GM11168 (cell line): ENCODE data around the gene FUZ.

Experiments
- in situ Hi-C: fragments of 300-500 bp; cut with MboI; formaldehyde crosslinking; loops from one replicate; pipeline ENCODE4 v1.12.0; 2022; ENCODE audit warnings: low sequenced_read_pairs; ENCODE audit not compliant: unreplicated experiment

The FUZ gene

DNA sequence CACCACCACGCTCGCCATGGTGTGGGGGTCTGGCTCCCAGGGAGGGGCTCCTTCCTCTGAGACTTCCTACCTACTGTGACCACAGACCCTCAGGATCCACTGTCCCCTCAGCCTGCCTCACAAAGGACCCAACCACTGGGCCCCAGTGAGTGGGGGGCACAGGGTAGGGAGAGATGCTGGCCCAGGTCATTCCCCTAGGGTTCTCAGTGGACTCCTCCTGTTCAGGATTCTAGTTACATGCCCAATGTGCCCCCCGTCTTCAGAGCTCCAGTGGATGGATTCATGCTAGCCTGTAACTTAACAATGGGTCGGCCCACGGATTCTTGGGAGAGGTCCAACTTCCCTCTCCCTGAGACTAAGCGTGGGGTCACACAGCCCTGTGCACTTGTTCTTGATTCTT lies 49.9 kb downstream of the FUZ start, which contains the start of gene TSKS:
TSS of gene TSKS (minus strand) at position 77 of the 400 bp plus-strand sequence. CDS start at position 18, 59 bp downstream.
- in situ Hi-C loops = no loop called here

DNA sequence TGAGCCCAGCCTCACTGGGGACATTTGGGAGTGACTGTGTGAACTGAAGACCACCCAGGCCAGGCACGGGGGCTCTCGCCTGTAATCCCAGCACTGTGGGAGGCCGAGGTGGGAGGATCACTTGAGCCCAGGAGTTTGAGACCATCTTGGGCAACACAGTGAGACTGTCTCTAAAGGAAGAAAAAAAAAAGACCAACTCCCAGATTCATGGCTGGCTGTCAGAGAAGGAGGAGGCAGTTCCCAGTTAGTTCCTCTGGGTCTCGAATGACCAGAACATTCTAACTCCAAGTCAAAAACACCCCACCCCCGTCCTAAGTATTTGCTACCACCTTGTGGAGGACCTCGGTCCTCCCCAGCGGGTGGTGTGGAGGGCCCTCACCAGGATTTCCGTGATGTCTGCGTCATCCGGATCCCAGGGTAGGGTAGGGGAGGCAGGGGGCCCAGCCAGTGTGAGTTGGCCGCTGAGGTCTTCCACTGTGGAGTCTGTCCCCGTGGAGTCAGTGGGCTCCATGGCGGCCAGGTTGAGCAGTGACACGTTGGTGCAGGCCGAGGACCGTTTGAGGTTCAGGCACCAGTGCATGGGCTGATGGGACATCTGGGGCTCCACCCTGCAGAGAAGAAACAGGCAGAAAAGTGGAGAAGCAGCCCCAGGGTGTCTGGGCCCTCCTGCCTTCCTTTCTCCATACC lies 51.3 kb downstream of the FUZ start:
- in situ Hi-C loops = no loop called here

DNA sequence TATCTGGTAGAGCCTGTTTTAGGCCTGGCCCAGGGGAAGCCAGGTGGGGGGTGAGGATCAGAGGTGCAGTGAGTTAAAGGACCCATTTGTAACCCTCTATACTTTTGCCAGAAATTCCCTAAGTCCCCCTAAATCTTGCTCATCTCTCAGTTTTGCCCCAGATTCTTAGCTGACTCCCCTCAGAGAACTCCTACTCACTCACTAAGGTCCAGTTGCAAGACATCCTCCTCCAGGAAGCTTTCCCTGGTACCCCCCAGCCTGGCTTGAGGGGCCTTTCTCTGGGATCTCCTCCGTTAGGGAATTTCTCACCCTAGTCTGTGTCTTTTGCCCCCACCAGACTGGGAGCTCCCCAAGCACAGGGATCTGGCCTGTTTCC lies 51.9 kb downstream of the FUZ start:
- in situ Hi-C loops = no loop called here

DNA sequence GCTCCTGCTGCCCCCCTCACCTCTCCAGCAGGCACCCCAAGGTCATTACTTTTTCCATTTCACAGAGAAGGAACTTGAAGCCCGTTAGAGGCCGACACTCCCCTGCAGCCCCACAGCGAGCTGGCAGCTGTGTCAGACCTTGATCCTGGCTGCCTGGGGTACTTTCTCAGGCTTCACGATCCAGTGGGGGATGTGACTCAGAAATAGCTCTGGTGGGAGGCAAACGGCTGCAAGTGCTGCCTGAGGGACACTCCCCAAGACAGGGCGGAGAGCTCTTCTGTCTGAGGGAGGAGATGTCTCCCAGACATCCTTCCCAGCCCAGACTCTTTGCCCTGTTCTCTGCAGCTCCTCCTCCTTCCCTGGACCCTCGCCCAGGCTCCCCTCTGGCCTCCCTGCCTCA lies 54.8 kb downstream of the FUZ start:
- in situ Hi-C loops = no loop called here
